ENCODE results near the gene EHD4. TPM values are rescaled to one million over a fixed set of nuclear protein-coding genes. Genes with fewer than 3 reads are reported as not detected.
A peak's percentile ranks its signal among the peaks of the same experiment; 100 is the strongest.

The EHD4 gene
- total and polyA plus RNA-seq, 9 of the 15 experiments (the other 6 are each of a cell fraction or from before 2014, with no cell fraction given): 0.89 to 10.3 (median 6.4) TPM

- BruUV-seq (replicated peaks): no TSS peak
- POLR2A ChIA-PET: interaction anchor here (0.6 kb wide), 2 partner anchors 65 to 540 kb away, joined by 3 to 4 read pairs; no protein-coding TSS in a partner anchor
Measured at GRCh38 chr15:41955807-41956525, 16.4 kb downstream of the EHD4 start.

More at GRCh38 chr15:41955807-41956525, 16.4 kb downstream of the EHD4 start:
- Histone ChIP-seq H3K36me3 (ENCODE audit: control insufficient read depth, insufficient read depth, low read length) (peaks cover 18% of the 10 kb centered on the region; the same call in 2 of the 3 replicates), H3K9me3 (replicated peaks; ENCODE audit: control insufficient read depth, insufficient read depth, low read depth, low read length) (no peaks in the 10 kb centered on the region), H4K20me1 (replicated peaks; ENCODE audit: control insufficient read depth, insufficient read depth, low read length) (no peaks in the 10 kb centered on the region; the same call in 1 of the 2 replicates), H3K4me2 (ENCODE audit: insufficient read depth, low read length) (no peak overlapping the region), H3K9me1 (ENCODE audit: control insufficient read depth, insufficient read depth, low read length) (no peaks in the 10 kb centered on the region), H3K27ac (ENCODE audit: extremely low read depth, low read depth, low read length) (no peak overlapping the region), H3K9ac (ENCODE audit: insufficient read depth in 1 of 2, low read depth in 2 of 2, low read length in 2 of 2) (peak overlapping the region in 1 of 2 experiments; percentile 49; a peak in 1 of 4 replicates), H3K4me1 (replicated peaks in 1 of 2; ENCODE audit: control insufficient read depth in 2 of 2, insufficient read depth in 2 of 2, low read length in 2 of 2) (no peaks in the 10 kb centered on the region; a peak in 2 of 5 replicates), H3K4me3 (no peak overlapping the region), H3K27me3 (ENCODE audit: control insufficient read depth in 2 of 2, insufficient read depth in 2 of 2, low read length in 2 of 2) (no peaks in the 10 kb centered on the region), H2AFZ (ENCODE audit: low read depth, low read length) (no peak overlapping the region), H3K79me2 (ENCODE audit: control insufficient read depth, insufficient read depth, low read length) (no peaks in the 10 kb centered on the region)
- WGBS (ENCODE audit: insufficient coverage, low coverage, missing lambda C conversion rate): 67% methylated on average over 21 of the region's 21 CpGs
- CTCF ChIA-PET (ENCODE audit: low intra/inter-chr PET ratio): no interaction called here
- FAIRE-seq: no peak
- in situ Hi-C loops (cut with MboI) (no loop called here), intact Hi-C loops (cut with micrococcal nuclease) (no loop called here)
- ATAC-seq: peak; percentile 65; the same call in 2 of the 3 replicates
- no peak for DNase-seq (ENCODE audit: extremely low read depth in 1 of 4, low spot score in 3 of 4)
- TF ChIP-seq CTCF (IDR thresholded peaks at IDR 0.05 in 2 of 3, conservative IDR thresholded peaks at IDR 0.05 in 1 of 3; ENCODE audit: insufficient read depth in 2 of 3, low read depth in 1 of 3, low read length in 3 of 3) (0 out of 6 replicates have a peak, but pooled peaks of 1 of the 3 experiments have one; percentile 11), NCOA2 (IDR thresholded peaks at IDR 0.05; ENCODE audit: partially characterized antibody in 2 of 2) (no peak), USF2 (CRISPR knock-in tag; IDR thresholded peaks at IDR 0.05) (no peak), CEBPZ (IDR thresholded peaks at IDR 0.05; ENCODE audit: borderline replicate concordance, low read depth, low read length) (no peak), MTA2 (IDR thresholded peaks at IDR 0.05; ENCODE audit: low read depth) (no peak), TRIM25 (IDR thresholded peaks at IDR 0.05; ENCODE audit: borderline replicate concordance) (no peak), PTTG1 (tag; IDR thresholded peaks at IDR 0.05; ENCODE audit: low read depth) (no peak)

Measured in K562 (cell line).